Activated gamma-delta T cell treated with Interleukin-2 at 50 U/mL for 16 hours (primary cell): ENCODE data around the gene ARSA.
A peak's percentile ranks its signal among the peaks of the same experiment; 100 is the strongest.
"Not testable (repeated sequence)": the region's sequence is repeated elsewhere in the genome, so short reads cannot be mapped to it uniquely, and the experiment has no call there.

Experiments used
- DNase-seq: peaks from one replicate; pipeline ENCODE4 v3.0.0-alpha.2; 2020

ARSA gene

DNA sequence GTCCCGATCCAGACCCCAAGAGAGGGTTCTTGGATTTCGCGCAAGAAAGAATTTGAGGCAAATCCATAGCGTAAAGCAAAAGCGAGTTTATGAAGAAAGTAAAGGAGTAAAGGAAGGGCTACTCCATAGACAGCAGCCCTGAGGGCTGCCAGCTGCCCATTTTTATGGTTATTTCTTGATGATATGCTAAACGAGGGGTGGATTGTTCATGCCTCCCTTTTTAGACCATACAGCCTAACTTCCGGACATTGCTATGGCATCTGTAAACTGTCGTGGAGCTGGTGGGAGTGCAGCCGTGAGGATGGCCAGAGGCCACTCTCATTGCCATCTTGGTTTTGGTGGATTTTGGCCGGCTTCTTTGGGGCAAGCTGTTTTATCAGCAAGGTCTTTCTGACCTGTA lies 25.3 kb upstream of the ARSA start:
- DNase-seq: no peak

DNA sequence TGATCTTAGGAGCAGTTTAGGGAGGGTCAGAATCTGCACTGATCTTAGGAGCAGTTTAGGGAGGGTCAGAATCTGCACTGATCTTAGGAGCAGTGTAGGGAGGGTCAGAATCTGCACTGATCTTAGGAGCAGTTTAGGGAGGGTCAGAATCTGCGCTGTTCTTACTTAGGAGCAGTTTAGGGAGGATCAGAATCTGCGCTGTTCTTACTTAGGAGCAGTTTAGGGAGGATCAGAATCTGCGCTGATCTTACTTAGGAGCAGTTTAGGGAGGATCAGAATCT lies 15.8 kb upstream of the ARSA start:
- not testable (repeated sequence) for DNase-seq

- not testable (repeated sequence) for DNase-seq
Measured at GRCh38 chr22:50643021-50643820, 15.3 kb upstream of the ARSA start.

GRCh38 chr22:50641696-50642607 lies 14.0 kb upstream of the ARSA start:
- no peak for DNase-seq

- DNase-seq: no peak
Measured at GRCh38 chr22:50640857-50641647, 13.1 kb upstream of the ARSA start.

- DNase-seq: not testable (repeated sequence)
Measured at GRCh38 chr22:50640296-50640695, 12.3 kb upstream of the ARSA start.

DNA sequence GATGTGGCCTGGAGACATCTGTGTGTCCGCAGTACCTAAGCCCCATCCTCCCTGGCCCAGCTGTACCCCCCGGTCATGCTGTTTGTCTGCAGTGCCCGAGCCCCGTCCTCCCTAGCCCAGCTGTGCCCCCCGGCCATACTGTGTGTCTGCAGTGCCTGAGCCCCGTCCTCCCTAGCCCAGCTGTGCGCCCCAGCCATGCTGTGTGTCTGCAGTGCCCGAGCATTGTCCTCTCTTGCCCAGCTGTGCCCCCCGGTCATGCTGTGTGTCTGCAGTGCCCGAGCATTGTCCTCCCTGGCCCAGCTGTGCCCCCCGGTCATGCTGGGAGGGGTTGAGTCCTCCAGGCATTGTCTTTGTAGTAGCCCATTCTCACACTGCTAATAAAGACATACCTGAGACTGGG lies 7.6 kb upstream of the ARSA start:
- DNase-seq: no peak

GRCh38 chr22:50633771-50634170 lies 5.8 kb upstream of the ARSA start:
- DNase-seq: no peak

GRCh38 chr22:50633086-50633485 lies 5.1 kb upstream of the ARSA start:
- no peak for DNase-seq

DNA sequence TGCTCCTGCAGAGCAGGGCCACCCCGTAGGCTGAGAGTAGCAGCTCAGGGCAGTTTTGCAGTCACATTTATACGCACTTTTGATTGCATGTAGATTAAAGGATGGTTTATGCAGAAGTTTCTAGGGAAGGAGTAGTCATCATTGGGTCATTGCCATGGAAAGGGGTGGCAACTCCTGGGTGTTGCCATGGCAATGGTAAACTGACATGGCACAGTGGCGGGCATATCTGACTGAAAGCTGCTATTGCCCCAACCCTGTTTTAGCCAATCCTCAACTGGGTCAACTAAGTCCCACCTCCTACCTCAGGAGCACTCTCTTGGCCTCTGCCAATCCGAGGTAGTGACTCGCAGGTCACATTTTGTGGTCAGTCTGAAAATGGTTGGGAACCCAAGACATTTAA lies 2.4 kb upstream of the ARSA start:
- no peak for DNase-seq

DNA sequence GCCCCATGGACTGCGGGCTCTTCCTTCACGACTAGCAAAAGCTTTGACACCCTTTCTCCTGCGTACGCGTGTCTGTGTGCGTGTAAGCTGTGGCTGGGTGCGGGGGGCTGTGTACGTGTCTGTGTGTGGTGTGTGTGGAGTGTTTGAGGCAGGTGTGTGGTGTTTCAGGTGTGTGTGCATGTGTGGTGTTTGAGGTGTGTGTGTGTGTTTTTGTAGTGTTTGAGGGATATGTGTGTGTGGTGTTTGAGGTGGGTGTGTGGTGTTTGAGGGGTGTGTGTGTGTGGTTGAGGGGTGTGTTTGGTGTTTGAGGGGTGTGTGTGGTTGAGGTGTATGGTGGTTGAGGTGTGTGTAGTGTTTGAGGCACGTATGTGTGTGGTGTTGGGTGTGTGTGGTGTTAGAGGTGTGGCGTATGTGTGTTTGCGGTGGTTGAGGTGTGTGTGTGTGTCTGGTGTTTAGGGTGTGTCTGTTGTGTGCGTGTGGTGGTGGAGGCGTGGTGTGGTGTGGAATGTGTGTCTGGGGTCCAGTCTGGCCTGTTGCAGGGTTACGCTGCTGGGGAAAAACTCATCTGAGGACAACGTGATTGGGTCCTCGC lies 687 bp upstream of the ARSA start:
- peak; percentile 42 for DNase-seq

- no peak for DNase-seq
Measured at GRCh38 chr22:50626850-50627641, 906 bp downstream of the ARSA start.

DNA sequence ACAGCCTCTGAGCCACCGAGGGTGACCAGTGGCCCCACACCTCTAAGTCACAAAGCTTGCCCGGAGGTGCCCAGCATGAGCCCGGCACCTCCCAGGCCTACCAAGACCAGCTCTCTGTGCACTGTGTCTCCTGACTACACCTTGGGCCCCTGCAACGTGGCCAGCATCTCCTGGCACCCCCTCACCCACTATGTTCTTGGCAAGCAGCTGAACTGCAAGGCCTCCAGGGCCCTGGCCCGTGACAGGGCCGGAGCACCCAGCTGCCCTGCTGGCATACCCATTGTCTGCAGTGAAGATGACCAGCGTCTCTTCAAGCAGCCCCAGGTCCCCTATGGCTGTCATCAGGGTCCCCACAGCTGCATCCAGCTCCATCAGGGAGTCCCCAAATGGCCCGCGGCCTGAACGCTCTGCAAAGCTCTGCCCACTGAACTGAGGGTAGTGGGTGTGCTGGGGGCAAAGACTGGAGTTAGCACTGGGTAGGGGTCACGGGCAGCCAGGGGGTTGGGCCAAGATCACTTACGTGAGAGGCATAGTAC lies 1.6 kb downstream of the ARSA start:
- no peak for DNase-seq

DNA sequence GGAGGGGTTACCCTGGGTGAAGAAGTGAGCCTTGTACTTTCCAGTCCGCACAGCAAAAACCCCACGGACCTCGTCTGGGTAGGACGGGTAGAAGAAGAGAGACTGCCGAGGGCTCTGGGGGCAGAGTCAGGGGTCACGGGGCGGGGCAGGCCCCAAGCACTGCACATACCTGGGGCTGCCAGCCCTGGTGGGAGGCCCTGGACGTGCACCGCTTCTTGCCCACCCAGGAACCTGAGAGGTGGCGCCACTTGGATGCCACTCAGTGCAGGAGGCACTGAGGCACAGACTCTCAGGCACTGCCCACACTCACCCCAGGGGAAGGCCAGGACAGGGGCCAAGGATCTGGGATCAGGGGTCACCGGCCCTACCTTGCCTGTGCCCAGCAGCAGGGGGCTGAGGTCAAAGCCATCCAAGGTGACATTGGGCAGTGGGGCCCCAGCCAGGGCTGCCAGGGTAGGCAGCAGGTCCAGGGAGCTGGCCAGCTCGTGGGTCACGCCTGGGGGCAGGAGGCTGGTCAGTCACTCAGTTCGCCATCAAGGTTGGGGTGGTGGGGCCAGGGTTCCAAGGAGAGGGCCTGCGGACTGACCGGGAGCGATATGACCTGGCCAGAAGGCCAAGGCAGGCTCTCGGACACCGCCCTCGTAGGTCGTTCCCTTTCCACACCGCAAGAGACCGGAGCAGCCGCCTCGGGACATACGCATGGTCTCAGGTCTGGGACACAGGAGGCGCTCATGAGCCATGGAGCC lies 2.2 kb downstream of the ARSA start:
- no peak for DNase-seq

GRCh38 chr22:50625131-50625567 lies 2.8 kb downstream of the ARSA start:
- no peak for DNase-seq

DNA sequence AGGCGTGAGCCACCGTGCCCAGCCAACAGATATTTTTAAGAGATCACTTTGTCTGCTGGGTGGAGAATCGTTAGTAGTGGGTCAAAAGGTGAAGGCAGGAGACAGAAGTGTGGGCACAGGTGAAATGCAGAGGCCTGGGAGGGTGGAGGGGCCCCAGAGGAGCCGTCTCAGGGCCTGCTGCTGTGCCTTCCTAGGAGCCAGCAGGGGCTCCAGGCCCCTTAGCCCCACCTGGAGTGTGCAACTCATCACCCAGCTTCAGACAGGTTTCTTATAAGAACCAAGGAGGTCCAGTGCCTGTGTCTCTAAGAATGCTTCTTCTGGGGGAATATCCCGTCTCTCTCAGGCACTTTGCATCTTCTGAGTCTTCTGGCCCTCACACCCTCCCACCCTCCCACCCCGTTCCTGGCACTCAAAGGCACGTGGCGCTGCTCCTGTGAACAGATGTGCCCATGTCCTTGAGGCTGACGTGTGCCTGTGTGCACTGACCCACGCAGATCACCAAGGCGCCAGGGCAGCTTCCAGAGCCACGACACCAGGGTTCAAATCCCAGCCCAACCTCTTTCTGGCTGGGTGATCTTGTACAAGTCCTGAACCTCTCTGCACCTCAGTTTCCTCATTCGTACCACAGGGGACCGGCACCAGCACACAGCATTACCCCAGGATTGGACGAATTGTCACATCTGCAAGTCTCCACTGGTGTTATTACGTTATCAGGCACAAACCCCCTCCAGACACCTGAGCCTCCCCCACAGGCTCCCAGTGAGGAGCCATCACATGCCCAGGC lies 3.4 kb downstream of the ARSA start:
- DNase-seq: no peak

- no peak for DNase-seq
Measured at GRCh38 chr22:50622723-50623327, 5.1 kb downstream of the ARSA start.

- no peak for DNase-seq
Measured at GRCh38 chr22:50621948-50622722, 5.8 kb downstream of the ARSA start.

GRCh38 chr22:50621356-50621880 lies 6.5 kb downstream of the ARSA start:
- DNase-seq: peak; percentile 49
